Ovary (tissue), 3 donors: ENCODE results near the gene APOBEC4.

Source experiments
- CTCF ChIP-seq, 3 donors: fragments of 450-650 bp in 2 of 3; fragments of 200-600 bp in 1 of 3; IDR thresholded peaks; one replicate each; pipeline versions ENCODE4 v1.5.1 to v1.8.0; 2016 to 2022; ENCODE audit warnings: antibody characterized with exemption in 3 of 3, mild to moderate bottlenecking in 1 of 3
- POLR2A ChIP-seq: fragments of 450-650 bp; IDR thresholded peaks from one replicate; pipeline ENCODE4 v1.6.1; 2017; ENCODE audit warnings: antibody characterized with exemption, mild to moderate bottlenecking, moderate library complexity
- donor health status: DM: no; HTN: no; CAD: no.

- no peak for TF ChIP-seq CTCF (IDR thresholded peaks at IDR 0.05)
- TF ChIP-seq POLR2A: no peak
These were observed 35.4 kb upstream of the APOBEC4 start for GRCh38 chr1:183688341-183689060.
